ENCODE results near the gene BTBD9.
"Not testable (repeated sequence)": the region's sequence is repeated elsewhere in the genome, so short reads cannot be mapped to it uniquely, and the experiment has no call there.

BTBD9 gene

GRCh38 chr6:38370653-38371601 is 268.8 kb downstream of the BTBD9 start:
- DNase-seq = no peak

- no peak for DNase-seq
These were observed 272.5 kb downstream of the BTBD9 start for GRCh38 chr6:38367231-38367630.

DNA sequence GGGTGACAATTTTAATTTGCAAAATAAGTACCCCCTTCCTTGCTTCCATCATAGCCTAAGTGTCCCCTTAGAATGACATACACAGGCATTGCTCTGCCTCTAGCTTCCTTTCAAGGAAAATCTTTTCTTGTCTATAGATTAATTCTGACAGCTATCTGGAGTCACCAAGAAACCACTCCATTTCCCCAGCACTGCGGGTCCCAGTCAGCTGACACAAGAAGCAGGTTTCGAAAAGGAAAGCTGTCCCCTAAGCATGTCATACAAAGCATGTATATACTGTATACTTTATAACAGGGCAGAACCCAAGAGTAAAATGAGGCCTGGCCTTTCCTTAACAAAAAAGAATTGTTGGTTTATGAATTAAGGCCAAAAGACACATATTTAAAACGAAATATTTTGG is 273.5 kb downstream of the BTBD9 start:
- no peak for DNase-seq

DNA sequence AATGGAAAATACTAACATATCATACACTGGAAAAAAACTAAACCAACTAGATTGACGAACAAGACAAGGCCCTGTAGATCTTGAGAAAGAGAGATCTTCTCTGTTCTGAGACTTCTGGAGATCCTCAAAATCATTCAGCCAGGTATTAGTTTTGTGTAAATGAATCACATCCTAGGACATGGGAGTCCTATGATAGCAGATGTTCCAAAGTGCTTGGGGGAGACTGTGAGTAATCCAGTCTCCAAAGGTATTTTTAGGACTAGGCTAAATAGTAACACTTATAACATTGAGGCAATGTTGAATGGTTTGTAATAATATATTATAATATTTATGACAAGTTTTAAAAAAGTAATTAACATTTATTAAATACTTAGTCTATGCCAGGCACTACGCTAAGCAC is 275.0 kb downstream of the BTBD9 start:
- DNase-seq = no peak

- no peak for DNase-seq
These were observed 275.6 kb downstream of the BTBD9 start for GRCh38 chr6:38364127-38364526.

DNA sequence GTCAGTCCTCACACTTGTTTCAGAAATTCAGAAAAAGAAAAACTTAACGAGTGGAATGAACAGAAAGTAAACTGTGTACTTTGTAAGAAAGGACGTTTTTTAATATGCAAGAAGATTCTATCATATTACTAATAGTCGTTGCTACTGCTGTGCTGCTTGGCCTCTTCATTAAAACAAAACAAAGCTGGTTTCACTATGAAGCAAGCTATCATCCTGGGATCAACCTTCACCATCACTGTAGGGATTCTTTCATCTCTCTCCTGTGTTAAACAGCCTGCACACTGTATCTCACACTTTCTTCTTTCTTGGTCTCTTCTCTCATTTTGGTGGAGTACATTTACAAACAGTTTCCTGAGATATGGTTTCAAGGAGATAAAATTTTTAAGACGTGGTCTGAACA is 284.2 kb downstream of the BTBD9 start:
- DNase-seq = no peak

- DNase-seq = no peak
These were observed 284.8 kb downstream of the BTBD9 start for GRCh38 chr6:38354905-38355304.

DNA sequence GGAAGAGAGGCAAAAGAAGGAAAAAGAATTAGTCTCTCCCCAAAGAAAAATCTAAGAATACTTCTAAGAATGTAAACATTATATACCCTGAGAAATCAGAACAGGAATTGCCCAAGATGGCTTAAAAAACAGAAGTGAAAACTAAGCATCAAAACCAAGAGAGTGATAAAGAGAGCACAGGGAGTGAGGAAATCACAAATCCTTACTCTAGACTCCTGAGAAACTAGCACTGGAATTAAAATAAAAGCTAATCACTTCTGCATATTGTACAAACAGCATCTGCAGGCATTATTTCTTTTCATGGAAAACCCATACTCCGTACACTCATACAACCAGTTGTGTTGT is 285.7 kb downstream of the BTBD9 start:
- no peak for DNase-seq

- no peak for DNase-seq
These were observed 286.3 kb downstream of the BTBD9 start for GRCh38 chr6:38353310-38354036.

DNA sequence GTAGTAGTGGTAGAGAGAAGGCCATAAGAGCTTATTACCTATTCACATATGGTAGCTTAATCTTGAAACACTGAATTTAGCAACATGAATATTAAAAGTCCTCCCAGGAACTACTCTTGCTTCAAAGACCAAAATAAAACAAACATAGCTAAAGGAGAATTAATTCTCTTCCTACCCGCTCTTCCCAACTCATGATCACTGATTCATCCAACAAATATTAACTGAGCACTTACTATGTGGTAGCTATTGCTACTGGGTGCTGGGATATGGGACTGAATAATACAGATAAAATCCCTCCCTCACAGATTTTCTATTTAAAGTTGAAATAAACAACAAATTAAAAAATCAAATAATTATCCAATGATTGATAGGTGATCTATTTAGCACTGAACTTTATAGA is 287.1 kb downstream of the BTBD9 start:
- DNase-seq = no peak

DNA sequence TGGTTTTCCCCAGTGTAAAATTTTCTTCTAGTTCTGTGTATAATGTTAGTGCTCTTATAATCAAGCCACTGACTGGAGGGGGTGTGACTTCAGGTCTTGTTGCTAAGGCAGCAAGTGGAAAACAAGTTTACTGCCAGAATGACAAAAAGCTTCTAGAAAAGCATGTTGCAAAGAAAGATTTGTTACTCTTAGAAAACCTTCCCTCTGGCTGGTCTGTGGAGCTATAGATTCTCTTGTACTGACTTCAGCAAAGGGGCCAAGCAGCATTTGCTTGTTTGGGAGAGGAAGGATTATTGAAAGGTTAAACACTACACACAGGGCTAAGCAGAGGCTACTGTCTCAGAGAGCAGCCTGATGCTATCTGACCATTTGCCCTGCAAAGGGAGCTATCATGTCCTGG is 288.8 kb downstream of the BTBD9 start:
- no peak for DNase-seq

DNA sequence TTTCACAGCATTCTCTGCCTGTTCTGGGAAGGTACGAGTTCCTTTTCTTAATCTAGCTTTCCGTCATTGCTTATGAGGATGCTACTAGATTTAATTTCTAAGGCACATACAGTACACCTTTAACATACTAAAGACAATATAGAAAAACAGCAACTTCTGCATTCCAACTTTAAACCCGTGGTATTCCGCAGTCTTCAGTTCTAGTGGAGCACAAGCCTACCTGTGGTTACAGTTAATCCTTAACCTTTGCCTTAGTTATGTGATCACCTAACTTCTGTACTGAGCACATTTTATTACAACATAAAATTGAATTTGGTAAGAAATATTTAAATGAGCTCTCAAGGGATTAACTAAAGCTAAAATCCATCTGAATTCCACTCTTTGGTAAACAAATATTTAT is 289.5 kb downstream of the BTBD9 start:
- no peak for DNase-seq

GRCh38 chr6:38349795-38350194 is 289.9 kb downstream of the BTBD9 start:
- DNase-seq = no peak

DNA sequence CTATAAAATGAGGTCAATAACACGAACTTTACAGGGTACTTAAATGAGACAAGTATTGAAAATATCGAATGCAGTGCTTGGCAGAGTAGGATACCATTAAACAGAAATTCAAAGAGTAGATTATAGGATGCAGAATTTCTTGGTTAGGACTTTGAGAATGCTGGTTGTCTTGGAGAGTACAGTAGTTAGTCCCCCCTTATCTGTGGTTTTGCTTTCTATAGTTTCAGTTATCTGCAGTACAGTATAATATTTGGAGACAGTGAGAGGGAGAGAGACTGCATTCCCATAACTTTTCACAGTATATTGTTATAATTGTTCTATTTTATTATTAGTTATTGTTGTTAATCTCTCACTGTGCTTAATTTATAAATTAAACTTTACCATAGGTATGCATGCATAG is 290.5 kb downstream of the BTBD9 start:
- no peak for DNase-seq

- DNase-seq = no peak
These were observed 291.4 kb downstream of the BTBD9 start for GRCh38 chr6:38348371-38348770.

DNA sequence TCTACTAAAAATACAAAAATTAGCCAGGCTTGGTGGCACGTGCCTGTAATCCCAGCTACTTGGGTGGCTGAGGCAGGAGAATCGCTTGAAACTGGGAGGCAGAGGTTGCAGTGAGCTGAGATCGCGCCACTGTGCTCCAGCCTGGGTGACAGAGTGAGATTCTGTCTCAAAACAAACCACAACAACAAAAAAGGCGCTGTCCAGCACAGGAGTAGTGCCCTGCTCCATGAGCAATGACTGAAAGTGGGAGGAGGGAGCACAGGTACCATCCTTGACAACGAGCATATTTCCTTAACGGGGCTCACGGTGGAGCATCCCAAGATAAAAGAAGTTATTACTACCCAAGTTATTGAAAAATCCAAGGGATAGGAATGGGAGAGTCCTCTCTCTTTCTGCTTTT is 291.9 kb downstream of the BTBD9 start:
- not testable (repeated sequence) for DNase-seq

- no peak for DNase-seq
These were observed 293.2 kb downstream of the BTBD9 start for GRCh38 chr6:38346291-38347079.

DNA sequence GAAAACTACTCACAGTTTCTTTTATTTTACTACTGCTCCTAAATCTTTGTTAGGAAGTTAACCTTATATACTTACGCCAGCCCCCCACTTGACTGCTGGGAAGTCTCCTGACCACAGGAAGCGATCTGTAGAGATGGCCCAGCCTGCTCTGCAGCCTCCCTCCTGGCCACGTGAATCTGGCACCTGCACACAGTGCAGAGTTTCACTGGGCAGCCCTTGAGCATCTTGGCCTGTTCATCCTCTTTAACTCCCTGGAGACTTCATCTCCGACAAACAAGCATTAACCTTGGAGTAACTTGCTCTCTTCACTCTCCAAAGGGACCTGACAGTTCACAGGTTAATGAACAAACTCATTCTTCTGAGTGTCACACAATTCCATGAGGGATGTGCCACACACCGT is 294.1 kb downstream of the BTBD9 start:
- no peak for DNase-seq

DNA sequence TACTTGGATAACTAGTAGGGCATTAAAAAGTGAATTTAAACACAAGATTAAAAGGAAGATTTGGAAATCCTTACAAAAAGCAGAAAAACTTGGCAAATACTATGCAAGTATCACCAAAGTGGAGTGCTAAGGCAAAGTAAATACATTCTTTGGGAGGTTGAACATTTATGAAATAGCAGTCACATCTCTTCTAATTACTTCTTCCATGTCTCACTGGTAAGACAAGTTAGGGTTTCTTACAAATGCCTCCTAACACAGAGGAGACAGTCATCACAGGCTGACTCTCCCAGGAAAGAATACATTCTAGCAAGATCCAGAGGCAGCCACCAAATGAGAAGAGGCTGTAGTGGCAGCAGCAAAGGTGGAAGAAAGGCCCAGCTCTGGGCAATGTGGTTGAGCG is 298.2 kb downstream of the BTBD9 start:
- no peak for DNase-seq

DNA sequence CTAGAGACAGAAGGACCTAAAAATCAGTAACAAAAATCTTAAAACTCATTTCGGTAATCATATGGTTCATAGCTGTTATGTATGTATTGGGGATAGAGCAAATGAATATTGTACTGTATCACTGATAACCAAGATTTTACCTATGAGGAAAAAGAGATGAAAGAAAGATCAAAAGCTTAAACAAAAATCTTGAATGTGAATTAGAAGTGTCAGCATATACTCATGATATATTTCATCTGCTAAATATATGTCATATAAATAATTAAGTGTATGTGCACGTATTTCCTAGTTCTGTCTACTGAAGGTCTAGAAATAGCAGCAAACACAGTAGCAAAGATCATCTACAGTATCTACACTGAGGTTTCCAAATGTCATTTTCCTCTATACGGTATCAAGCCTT is 299.8 kb downstream of the BTBD9 start:
- DNase-seq = no peak

DNA sequence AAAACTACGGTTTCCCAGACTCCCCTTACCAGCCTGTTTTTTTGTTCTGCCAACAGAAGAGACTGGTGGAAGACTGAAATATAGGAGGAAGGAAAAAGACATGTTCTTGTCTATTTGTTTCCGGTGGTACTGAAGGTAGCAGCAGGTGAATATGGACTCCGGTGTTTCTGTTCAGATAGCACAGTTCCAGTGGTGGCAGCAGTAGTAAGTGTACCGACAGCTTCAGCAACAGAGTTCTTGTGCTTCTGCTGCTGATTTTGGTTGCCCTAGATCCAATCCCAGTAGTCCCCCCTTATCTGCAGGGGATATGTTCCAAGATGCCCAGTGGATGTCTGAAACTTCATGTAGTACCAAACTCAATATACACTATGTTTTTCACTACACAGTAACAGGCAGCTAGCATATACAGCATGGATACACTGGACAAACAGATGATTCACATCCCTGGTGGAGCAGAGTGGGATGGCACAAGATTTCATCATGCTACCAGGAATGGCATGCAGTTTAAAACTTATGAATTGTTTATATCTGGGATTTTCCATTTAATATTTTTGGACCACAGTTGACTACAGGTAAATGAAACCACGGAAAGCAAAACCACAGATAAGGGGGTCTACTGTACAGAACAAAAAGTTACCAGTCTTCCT is 301.8 kb downstream of the BTBD9 start:
- DNase-seq = no peak

DNA sequence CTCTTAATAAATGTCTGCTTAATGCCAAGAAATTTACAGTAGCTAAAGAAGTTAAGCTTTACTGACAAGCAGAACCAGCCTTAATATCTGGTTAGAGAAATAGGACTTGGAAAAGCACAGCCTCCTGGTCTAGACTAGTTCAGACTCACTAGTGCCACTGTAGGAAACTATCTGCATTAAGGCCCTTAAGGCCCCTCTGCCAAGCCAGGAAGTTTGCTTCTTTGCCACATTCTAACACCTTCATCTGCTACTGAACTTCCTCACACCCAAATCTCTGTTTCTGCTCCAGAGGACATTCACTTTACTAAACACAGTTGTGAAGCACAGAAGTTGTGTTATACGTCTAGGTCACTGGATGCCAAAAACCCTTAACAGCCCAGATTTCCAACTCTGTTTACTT is 302.8 kb downstream of the BTBD9 start:
- DNase-seq = no peak

GRCh38 chr6:38326837-38327236 is 312.9 kb downstream of the BTBD9 start:
- DNase-seq = no peak
